HepG2 (cell line): ENCODE data around the gene CMTM2. TPM values are rescaled to one million over a fixed set of nuclear protein-coding genes. Genes with fewer than 3 reads are reported as not detected.

Experiments
- ATF7 ChIP-seq, 2 experiments: fragments of 450-650 bp in 1 of 2; sonication (generic) in 1 of 2; formaldehyde crosslinking in 1 of 2; IDR thresholded peaks; 2 replicates each; pipeline versions ENCODE4 v1.4.0 to v1.6.1; 2016 to 2020; ENCODE audit warnings: antibody characterized with exemption in 1 of 2, mild to moderate bottlenecking in 1 of 2, missing genetic modification reagents in 1 of 2
- BCL3 ChIP-seq: sonication (generic); formaldehyde crosslinking; IDR thresholded peaks from 2 replicates; pipeline ENCODE4 v1.5.1; 2020; ENCODE audit warnings: mild to moderate bottlenecking, missing genetic modification reagents, moderate library complexity
- HDAC2 ChIP-seq: sonication (generic); formaldehyde crosslinking; IDR thresholded peaks from 2 replicates; pipeline ENCODE4 v1.4.0; 2020; ENCODE audit warnings: missing genetic modification reagents
- HNRNPK ChIP-seq: fragments of 200-400 bp; formaldehyde crosslinking; IDR thresholded peaks from 2 replicates; pipeline ENCODE4 v1.6.1; 2018; ENCODE audit warnings: low read length, low read depth, moderate library complexity, mild to moderate bottlenecking; ENCODE audit not compliant: poor library complexity, severe bottlenecking
- MED13 ChIP-seq: sonication (generic); formaldehyde crosslinking; IDR thresholded peaks from 2 replicates; pipeline ENCODE4 v1.5.0; 2020; ENCODE audit warnings: missing genetic modification reagents
- NFYC ChIP-seq: IDR thresholded peaks from 2 replicates; pipeline ENCODE4 v1.6.1; 2016; ENCODE audit warnings: missing genetic modification reagents, missing compliant biosample characterization
- TARDBP ChIP-seq: sonication (generic); formaldehyde crosslinking; IDR thresholded peaks from 2 replicates; pipeline ENCODE4 v1.8.0; 2022; ENCODE audit warnings: mild to moderate bottlenecking, missing genetic modification reagents
- ZBTB8A ChIP-seq: sonication (generic); formaldehyde crosslinking; IDR thresholded peaks from 2 replicates; pipeline ENCODE4 v1.4.0; 2020; ENCODE audit warnings: mild to moderate bottlenecking, low read depth, missing genetic modification reagents, borderline replicate concordance
- ZNF136 ChIP-seq: sonication (generic); formaldehyde crosslinking; IDR thresholded peaks from 2 replicates; pipeline ENCODE4 v1.8.1; 2022; ENCODE audit warnings: low read depth, mild to moderate bottlenecking, moderate library complexity, missing genetic modification reagents
- ZNF407 ChIP-seq: sonication (generic); formaldehyde crosslinking; IDR thresholded peaks from one replicate; pipeline ENCODE4 v1.5.1; 2020; ENCODE audit warnings: mild to moderate bottlenecking, missing genetic modification reagents; ENCODE audit errors: not compliant biosample characterization
- ZNF747 ChIP-seq: sonication (generic); formaldehyde crosslinking; IDR thresholded peaks from 2 replicates; pipeline ENCODE4 v1.8.1; 2023; ENCODE audit warnings: missing genetic modification reagents, mild to moderate bottlenecking, borderline replicate concordance
- ZNF766 ChIP-seq: sonication (generic); formaldehyde crosslinking; IDR thresholded peaks from 2 replicates; pipeline ENCODE4 v1.5.0; 2020; ENCODE audit warnings: missing genetic modification reagents, borderline replicate concordance
- polyA plus RNA-seq, 8 experiments: library from polyadenylated mRNA; depleted of rRNA in 3 of 8; stranded (reverse) in 7 of 8; unstranded in 1 of 8; fragments of >200 nt; fragmentation: Illumina TruSeq in 4 of 8; extraction: Trizol in 4 of 8; gene quantifications; 2 replicates each; pipeline versions ENCODE4 v1.2.1 to v1.2.3, GENCODE V29; 2011 to 2016; ENCODE audit warnings: low read depth in 4 of 8, missing spikeins in 1 of 8, mixed read lengths in 1 of 8; ENCODE audit not compliant: insufficient read depth in 1 of 8
- total RNA-seq, 5 experiments: library from RNA; depleted of rRNA; stranded (reverse); fragments of >200 nt; fragmentation: Illumina TruSeq; extraction: Trizol; gene quantifications; 2 replicates each; pipeline ENCODE4 v1.2.3, GENCODE V29; 2016; ENCODE audit warnings: low read depth in 1 of 5
- TF ChIP-seq, protein P1 (sequence below): sonication (generic); formaldehyde crosslinking; IDR thresholded peaks from 2 replicates; pipeline ENCODE4 v1.4.0; 2020; ENCODE audit warnings: missing genetic modification reagents, mild to moderate bottlenecking, borderline replicate concordance

CMTM2 gene
- total and polyA plus RNA-seq, 2 of the 13 experiments (the other 11 are each of a cell fraction or from before 2014, with no cell fraction given), result not detected

DNA sequence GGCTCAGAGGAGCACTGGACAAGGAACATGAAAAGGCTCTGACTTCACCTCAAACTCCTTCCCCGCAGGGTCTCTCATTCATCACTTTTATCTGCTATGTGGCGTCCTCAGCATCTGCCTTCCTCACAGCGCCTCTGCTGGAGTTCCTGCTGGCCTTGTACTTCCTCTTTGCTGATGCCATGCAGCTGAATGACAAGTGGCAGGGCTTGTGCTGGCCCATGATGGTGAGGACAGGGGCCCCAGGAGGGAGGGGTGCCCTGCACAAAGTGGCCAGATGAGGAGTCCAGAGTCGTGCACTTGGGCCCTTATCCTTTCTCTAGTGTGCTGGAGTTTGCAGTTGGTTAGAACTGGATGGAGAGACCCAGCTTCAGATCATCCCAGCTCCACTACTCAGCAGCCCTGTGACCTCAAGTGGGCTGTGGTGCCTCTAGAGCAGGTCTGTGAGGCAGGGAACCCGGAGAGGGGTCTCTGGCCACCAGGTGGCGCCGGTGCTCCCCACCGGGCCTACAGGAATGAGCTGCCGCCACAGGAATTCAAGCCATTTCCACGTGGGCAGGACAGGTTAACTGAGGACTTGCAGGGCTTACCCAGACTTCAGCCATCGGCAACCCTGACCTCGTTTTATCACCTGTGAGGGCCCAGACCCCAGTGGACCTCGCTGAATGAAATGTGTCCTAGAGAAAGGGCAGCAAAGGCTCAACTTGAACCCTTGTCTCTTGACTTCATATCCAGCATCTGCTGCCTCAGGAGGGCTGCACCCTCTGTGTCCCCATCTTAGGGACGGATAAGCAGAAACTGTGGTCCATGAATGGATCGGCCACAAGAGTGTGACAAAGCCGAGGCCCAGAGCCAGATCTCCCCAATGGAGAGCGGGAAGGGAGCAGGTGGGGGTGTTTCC lies 29.2 kb downstream of the CMTM2 start (continued):
- TF ChIP-seq, protein P1, sequence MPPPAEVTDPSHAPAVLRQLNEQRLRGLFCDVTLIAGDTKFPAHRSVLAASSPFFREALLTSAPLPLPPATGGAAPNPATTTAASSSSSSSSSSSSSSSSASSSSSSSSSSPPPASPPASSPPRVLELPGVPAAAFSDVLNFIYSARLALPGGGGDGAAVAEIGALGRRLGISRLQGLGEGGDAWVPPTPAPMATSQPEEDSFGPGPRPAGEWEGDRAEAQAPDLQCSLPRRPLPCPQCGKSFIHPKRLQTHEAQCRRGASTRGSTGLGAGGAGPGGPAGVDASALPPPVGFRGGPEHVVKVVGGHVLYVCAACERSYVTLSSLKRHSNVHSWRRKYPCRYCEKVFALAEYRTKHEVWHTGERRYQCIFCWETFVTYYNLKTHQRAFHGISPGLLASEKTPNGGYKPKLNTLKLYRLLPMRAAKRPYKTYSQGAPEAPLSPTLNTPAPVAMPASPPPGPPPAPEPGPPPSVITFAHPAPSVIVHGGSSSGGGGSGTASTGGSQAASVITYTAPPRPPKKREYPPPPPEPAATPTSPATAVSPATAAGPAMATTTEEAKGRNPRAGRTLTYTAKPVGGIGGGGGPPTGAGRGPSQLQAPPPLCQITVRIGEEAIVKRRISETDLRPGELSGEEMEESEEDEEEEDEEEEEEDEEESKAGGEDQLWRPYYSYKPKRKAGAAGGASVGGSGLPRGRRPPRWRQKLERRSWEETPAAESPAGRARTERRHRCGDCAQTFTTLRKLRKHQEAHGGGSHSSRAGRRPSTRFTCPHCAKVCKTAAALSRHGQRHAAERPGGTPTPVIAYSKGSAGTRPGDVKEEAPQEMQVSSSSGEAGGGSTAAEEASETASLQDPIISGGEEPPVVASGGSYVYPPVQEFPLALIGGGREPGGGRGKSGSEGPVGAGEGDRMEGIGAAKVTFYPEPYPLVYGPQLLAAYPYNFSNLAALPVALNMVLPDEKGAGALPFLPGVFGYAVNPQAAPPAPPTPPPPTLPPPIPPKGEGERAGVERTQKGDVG (CRISPR knock-in tag), result peak; percentile 59; the same call in 1 of the 2 replicates
- TF ChIP-seq HDAC2 (CRISPR knock-in tag) (peak; percentile 73), HNRNPK (no peak), ZBTB8A (CRISPR knock-in tag) (no peak), ZNF136 (no peak; the same call in 1 of the 2 replicates), NFYC (CRISPR knock-in tag) (no peak), ZNF407 (CRISPR knock-in tag) (peak; percentile 67), ZNF766 (CRISPR knock-in tag) (peak; percentile 88; the same call in 1 of the 2 replicates), MED13 (0 out of 2 replicates have a peak, but pooled peaks have one; percentile 42), BCL3 (CRISPR knock-in tag) (peak; percentile 84), ZNF747 (CRISPR knock-in tag) (peak; percentile 58; the same call in 1 of the 2 replicates), TARDBP (CRISPR knock-in tag) (peak; percentile 88), ATF7 (IDR thresholded peaks at IDR 0.05) (no peak), ATF7 (CRISPR knock-in tag; IDR thresholded peaks at IDR 0.05) (peak; percentile 81; the same call in 1 of the 2 replicates)
